Mucosa of descending colon (tissue), 3 donors: ENCODE data around the gene ADORA2A. TPM values are rescaled to one million over a fixed set of nuclear protein-coding genes. Genes with fewer than 3 reads are reported as not detected.
A peak's percentile ranks its signal among the peaks of the same experiment; 100 is the strongest.

Experiments
- ATAC-seq: fragments of 200-7000 bp; cut with Tn5 transposase; one replicate; pipeline ENCODE4 v1.9.1; 2020; ENCODE audit warnings: mild to moderate bottlenecking, moderate library complexity
- DNase-seq, 3 donors: peaks; one replicate each; pipeline ENCODE4 v3.0.0-alpha.2; 2020
- H3K36me3 ChIP-seq: fragments of 200-600 bp; one replicate; pipeline ENCODE4 v1.8.0; 2021; ENCODE audit warnings: low read depth, mild to moderate bottlenecking
- H3K4me1 ChIP-seq: fragments of 200-600 bp; one replicate; pipeline ENCODE4 v1.8.0; 2021; ENCODE audit warnings: low read depth, mild to moderate bottlenecking
- H3K4me3 ChIP-seq: fragments of 200-600 bp; one replicate; pipeline ENCODE4 v1.8.0; 2021; ENCODE audit warnings: mild to moderate bottlenecking
- H3K9me3 ChIP-seq: fragments of 200-600 bp; one replicate; pipeline ENCODE4 v1.8.0; 2021; ENCODE audit warnings: mild to moderate bottlenecking
- intact Hi-C, 2 donors: fragments of 100-400 bp; cut with DNase I in 1 of 2; cut with micrococcal nuclease in 1 of 2; formaldehyde crosslinking; loops; one replicate each; pipeline versions ENCODE4 v1.11.0 to v1.11.1; 2022; cut with DNase I, micrococcal nuclease
- total RNA-seq, 3 donors: library from RNA; stranded (reverse); fragmentation: NEBNext Ultra II Directional in 2 of 3; extraction: Animal tissue kit (Norgen Biotek cat#: 25700) in 2 of 3; gene quantifications; one replicate each; pipeline versions ENCODE4 v1.2.1 to v1.2.4, GENCODE V29; 2021 to 2023
- TF ChIP-seq, protein P1 (sequence below): fragments of 200-600 bp; IDR thresholded peaks from one replicate; pipeline ENCODE4 v1.8.0; 2022; ENCODE audit warnings: antibody characterized with exemption, mild to moderate bottlenecking
- donor health status: DM: no; HTN: no; CAD: no; lungs with moderate emphysema.
- donor health status: DM: no; HTN: no; CAD: no.
- donor health status: DM: no; HTN: yes; CAD: no.

ADORA2A gene
- total RNA-seq, 3 donors from 2014 or later = 2.1 to 4.0 (median 3.6) TPM

DNA sequence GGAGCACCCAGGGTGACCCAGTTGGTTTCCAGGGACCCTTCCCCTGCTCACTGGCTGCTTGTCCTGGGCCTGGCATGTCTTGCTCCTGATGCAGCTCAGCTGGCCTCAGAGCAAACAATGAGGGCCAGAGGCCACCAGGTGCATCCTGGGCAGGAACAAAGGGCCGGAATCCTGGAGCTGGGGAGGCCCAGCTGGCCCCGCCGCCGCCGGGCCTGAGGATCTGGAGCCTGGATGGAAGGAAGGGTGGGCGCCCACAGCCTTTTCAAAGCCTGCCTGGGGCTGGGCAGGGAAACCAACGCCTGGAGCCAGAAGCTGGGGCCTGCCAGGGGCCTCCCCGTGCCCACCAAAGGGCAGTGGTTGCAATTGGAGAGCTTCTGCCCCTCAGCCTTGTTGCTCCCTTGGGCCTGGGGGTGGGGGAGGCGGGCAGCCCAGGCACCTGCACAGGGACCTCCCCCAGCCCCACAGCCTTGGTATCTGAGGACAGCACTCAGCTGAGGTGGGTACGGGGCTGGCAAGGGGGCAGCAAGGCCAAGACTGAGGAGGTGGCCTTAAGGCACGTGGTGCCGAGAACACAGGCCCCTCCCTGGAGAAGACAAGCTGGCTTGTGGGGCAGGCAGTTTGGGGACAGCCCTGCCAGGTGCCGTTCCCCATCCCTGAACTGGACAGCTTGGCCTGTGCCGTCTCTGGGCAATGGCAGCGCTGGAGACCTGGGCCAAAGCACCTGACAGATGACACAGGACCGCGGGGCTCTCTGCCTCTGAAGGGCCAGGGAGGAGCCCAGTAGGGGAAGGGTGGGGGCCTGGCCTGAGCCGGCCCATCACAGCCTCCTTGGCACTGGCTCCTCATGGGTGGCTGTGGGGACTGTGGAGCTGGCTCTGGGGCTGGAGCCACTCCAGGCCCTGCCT, 7.1 kb upstream of the ADORA2A start:
- ATAC-seq (peak; percentile 6), DNase-seq (peak in 1 of 3 donors; percentile 48)
- Histone ChIP-seq H3K4me3 (no peak overlapping the region), H3K9me3 (no peaks in the 10 kb centered on the region), H3K36me3 (no peaks in the 10 kb centered on the region), H3K4me1 (peaks cover 8% of the 10 kb centered on the region)
- intact Hi-C loops = loop anchor here (10.0 kb wide), 2 partner anchors 94 to 104 kb away; no protein-coding TSS in a partner anchor
- TF ChIP-seq, protein P1, sequence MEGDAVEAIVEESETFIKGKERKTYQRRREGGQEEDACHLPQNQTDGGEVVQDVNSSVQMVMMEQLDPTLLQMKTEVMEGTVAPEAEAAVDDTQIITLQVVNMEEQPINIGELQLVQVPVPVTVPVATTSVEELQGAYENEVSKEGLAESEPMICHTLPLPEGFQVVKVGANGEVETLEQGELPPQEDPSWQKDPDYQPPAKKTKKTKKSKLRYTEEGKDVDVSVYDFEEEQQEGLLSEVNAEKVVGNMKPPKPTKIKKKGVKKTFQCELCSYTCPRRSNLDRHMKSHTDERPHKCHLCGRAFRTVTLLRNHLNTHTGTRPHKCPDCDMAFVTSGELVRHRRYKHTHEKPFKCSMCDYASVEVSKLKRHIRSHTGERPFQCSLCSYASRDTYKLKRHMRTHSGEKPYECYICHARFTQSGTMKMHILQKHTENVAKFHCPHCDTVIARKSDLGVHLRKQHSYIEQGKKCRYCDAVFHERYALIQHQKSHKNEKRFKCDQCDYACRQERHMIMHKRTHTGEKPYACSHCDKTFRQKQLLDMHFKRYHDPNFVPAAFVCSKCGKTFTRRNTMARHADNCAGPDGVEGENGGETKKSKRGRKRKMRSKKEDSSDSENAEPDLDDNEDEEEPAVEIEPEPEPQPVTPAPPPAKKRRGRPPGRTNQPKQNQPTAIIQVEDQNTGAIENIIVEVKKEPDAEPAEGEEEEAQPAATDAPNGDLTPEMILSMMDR = no peak

DNA sequence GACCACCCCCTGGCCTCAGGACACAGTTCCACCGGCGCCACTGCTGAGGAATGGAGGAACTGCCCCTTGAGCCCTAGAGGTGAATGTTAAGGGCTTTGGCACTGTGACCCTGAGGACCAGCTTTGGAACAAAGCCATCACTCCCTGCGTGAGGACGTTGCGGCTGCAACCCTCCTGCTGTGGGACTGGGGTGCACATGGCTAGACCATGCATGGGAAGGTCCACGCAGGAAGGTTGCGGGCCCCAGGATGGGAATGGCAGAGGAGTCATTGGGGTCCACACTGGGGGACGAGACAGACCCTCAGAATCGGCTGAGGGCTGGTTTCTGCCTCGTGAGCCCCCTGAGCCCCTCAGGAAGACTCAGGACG, 6.4 kb upstream of the ADORA2A start:
- intact Hi-C loops = loop anchor here (10.0 kb wide), 2 partner anchors 94 to 104 kb away; no protein-coding TSS in a partner anchor
- TF ChIP-seq, protein P1 = no peak

DNA sequence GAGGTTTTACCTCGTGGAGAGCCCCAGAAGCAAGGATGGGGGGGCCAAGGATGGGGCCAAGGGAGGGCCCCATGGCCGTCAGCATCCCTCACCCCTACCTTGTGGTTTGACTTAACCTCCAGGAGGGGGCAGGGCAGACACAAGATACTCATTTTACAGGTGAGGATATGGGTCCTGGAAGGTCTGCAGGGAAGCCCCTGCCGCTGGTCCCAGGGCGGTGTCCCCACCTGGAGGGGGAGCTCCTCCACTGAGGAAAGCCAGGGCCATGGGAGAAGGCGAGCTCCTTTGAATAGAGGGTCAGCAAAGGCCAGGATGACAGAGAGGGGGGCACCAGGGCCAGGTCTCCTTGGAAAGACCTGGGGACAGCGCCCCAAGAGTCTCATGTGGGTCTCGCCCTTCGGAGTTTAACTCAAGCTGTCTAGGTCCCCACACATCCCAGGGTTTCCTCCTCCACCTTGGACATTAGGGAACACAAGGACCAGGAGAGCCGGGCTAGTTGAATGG, 5.9 kb upstream of the ADORA2A start:
- H3K4me1 ChIP-seq = peaks cover 8% of the 10 kb centered on the region
- TF ChIP-seq, protein P1 = no peak
- peak in 1 of 3 donors; percentile 38 for DNase-seq
- no peak for ATAC-seq
- intact Hi-C loops = loop anchor here (10.0 kb wide), 2 partner anchors 93 to 103 kb away; no protein-coding TSS in a partner anchor
- no peaks in the 10 kb centered on the region for H3K36me3 ChIP-seq
- no peaks in the 10 kb centered on the region for H3K9me3 ChIP-seq
- H3K4me3 ChIP-seq = no peak overlapping the region

More for the DNA sequence above, 6.4 kb upstream of the ADORA2A start:
- Histone ChIP-seq H3K4me1 (peaks cover 8% of the 10 kb centered on the region), H3K9me3 (no peaks in the 10 kb centered on the region), H3K4me3 (no peak overlapping the region), H3K36me3 (no peaks in the 10 kb centered on the region)
- DNase-seq (no peak), ATAC-seq (no peak)

DNA sequence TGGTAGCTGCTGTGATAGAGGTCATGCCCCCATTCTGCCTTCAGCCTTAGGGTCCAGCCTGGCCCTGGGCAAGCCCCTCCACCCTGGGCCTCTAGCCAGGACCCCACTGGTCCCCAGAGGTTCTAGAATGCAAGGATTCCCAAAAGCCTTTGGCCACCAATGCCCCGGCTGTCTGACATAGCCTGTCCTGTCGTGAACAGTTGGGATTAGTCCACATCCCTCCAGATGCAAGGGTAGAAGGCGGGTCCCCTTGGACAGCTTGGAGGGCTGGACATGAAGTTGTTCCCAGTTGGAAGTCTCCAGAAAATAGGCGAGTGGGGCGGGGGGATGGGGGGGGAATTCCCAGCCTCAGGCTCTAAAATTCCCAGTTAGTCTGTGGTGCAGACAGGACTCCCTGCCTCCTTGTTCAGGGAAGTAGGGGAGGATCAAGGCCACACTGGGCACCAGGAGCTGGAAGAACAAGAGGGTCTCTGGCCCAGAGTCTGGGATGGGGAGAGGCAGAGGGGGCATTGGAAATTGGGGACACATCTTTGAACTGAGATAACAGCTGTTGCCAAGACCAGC, 5.2 kb upstream of the ADORA2A start:
- TF ChIP-seq, protein P1 = no peak
- H3K9me3 ChIP-seq = no peaks in the 10 kb centered on the region
- DNase-seq = no peak
- H3K4me3 ChIP-seq = no peak overlapping the region
- intact Hi-C loops = loop anchor here (10.0 kb wide), 2 partner anchors 93 to 103 kb away; no protein-coding TSS in a partner anchor
- ATAC-seq = no peak
- no peaks in the 10 kb centered on the region for H3K36me3 ChIP-seq
- peaks cover 13% of the 10 kb centered on the region for H3K4me1 ChIP-seq

DNA sequence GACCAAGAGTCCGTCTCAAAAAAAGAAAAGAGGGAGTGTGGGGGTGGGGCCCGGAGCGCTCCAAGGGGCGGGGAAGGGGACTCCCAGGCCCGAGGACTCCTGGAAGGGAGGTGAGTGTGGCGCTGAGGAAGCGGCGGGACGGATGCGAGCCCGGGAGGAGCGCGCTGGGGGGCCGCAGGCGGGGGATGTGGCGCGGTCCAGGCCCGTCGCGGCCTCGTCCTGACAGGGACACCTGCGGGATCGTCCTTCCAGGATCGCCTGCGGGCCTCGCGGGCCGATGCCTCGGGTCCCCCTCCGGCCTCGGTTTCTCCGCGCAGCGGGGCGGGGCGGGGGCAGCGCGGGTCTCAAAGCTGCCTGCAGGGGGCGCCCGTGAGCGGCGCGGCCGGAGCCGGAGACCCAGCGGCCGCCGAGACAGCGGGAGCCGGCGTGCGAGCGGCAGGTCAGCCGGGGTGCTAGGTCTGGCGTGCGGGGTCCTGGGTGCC, 3.8 kb upstream of the ADORA2A start:
- TF ChIP-seq, protein P1 = peak; percentile 96
- ATAC-seq (peak; percentile 69), DNase-seq (peak; percentile 60 to 76 (median 75))
- Histone ChIP-seq H3K4me3 (no peak overlapping the region), H3K9me3 (no peaks in the 10 kb centered on the region), H3K36me3 (no peaks in the 10 kb centered on the region), H3K4me1 (peaks cover 13% of the 10 kb centered on the region)
- intact Hi-C loops = loop anchor here (10.0 kb wide), 2 partner anchors 91 to 101 kb away; no protein-coding TSS in a partner anchor
